Stimulated activated CD8-positive, alpha-beta memory T cell treated with anti-CD3 and anti-CD28 coated beads, Interleukin-15, amount 100 ng/mL, for 48 hours (primary cell): ENCODE measurements around the gene FAM20B.

ENCODE experiments used
- DNase-seq, 2 donors: peaks; one replicate each; pipeline ENCODE4 v3.0.0-alpha.2; 2020; ENCODE audit warnings: low read depth in 2 of 2

Gene FAM20B

DNA sequence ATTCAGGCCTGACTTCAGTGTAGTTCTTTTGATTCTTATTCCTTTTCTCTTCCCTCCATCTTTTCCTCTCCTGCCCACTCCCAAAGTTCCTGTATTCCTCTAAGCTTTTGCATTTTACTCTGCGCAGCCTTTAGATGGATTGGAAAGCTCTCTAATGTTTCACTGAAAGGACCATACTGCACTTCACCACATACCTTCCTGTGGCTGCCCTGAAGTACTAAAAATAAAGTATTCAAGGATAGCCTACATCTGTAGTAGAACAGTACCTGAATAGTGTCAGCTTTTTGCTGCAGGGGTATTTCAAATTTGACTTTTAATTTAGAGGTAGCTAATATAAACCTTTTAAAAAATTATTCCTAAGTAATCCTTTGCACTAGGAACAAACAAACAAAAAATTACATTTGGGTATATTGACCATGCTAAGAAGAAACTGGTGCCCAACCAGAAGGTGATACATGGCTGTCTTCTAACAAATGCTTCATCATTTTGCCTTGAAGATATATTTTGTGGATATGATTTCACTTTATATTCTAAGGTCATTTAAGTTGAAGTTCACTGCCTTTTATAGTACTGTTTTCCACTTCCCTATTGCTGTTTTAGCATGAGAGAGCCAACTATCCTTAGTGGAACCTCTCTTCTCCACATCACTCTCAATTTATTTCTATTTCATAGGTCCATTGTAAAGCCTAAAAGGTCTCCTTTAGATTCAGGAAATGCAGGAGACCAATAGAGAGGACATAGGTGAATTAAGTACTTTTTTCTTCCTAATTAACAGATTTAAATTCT is 22.8 kb downstream of the FAM20B start:
- DNase-seq = no peak

DNA sequence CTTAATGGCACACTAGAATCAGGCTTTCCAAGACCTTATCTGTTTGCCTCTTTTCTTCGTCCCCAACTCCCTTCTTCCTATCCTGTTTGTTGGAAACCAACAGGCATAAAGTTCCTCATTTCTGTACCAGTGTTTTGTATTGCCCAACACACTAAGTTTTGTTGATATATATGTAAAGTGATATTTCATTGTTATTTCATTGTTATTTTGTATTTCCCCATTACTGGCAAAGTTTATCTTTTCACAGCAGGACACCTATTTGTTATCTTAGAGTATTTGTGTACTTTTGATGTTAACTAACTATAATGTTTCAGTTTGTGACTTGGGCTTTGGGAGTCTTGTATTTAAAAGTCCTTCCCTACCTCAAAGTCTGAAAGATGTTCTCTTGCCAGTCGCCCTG is 27.1 kb downstream of the FAM20B start:
- no peak for DNase-seq

GRCh38 chr1:179053486-179053885 is 27.8 kb downstream of the FAM20B start:
- DNase-seq = no peak

DNA sequence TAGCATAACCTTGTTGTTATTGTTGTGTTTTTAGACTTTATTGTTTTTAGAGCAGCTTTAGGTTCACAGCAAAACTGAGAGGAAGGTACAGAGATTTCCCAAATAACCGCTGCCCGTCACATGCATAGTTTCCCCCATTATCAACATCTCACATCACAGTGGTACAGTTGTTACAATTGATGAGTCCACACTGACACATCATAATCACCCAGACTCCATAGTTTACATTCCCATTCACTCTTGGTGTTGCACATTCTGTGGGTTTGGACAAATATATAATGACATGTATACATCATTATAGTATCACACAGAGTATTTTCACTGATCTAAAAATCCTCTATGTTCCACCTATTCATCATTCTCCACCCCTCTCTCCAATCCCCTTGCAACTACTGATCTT is 30.2 kb downstream of the FAM20B start:
- DNase-seq = no peak

GRCh38 chr1:179058487-179059483 is 33.1 kb downstream of the FAM20B start:
- no peak for DNase-seq

GRCh38 chr1:179061360-179062282 is 35.9 kb downstream of the FAM20B start:
- no peak for DNase-seq

DNA sequence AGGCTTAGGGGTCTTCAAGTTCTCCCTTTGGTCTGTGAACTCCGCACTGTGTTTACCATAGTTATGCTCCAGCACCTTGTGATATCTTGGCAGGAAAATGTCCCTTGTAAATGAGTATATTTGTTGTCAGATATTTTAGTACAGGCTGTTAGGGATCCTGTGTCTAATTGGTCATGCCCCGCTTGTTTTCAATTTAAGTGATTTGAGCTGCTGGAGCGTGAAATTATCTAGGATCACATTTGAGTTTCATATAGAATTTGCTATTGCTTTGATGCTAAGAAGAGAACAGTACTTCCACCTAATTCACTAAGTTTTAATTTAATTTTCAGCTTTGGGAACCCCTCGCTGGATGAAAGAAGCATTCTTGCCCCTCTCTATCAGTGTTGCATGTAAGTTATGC is 40.8 kb downstream of the FAM20B start:
- DNase-seq = no peak

- DNase-seq = no peak
These were observed 51.7 kb downstream of the FAM20B start for GRCh38 chr1:179077396-179077795.

- DNase-seq = peak in 1 of 2 donors; percentile 22
These were observed 53.5 kb downstream of the FAM20B start for GRCh38 chr1:179079113-179079761.

DNA sequence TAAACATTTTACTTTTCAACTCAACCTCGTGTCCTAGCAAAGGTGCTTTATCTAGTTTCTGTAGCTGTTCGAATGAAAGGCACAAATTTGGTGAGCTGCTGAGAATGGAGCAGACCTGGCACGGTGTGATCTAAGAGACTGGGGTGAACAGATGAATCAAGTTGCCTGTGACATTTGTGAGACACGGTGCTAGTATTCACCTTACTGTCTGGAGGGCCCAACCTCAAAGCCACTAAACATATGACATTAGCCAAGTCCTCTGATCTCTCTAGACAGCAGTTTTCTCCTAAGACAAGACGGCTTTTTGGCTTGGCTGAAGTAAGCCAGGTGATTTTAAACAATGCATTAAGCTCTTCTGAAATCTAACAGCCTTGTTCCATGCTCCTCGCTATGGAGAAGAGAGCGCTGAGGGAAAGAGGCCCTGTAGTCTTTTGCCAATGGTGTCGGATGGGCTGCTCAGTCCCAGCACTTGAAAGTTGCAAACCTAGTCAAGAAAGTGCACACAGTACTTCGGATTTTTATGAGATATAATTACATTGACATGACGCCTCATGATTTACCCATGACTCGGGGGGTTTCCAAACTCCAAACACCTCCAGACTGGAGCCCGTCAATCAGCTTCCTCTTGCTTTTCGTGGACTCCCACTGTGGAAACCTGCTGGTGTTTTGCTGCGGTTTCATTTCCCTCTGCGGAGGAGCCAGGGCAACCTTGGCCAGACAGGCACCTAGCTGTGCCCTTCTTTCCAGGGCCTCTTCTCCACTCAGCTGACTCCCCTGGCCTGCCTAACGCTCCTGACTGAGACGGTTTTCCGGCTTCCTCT is 55.4 kb downstream of the FAM20B start:
- DNase-seq = no peak

DNA sequence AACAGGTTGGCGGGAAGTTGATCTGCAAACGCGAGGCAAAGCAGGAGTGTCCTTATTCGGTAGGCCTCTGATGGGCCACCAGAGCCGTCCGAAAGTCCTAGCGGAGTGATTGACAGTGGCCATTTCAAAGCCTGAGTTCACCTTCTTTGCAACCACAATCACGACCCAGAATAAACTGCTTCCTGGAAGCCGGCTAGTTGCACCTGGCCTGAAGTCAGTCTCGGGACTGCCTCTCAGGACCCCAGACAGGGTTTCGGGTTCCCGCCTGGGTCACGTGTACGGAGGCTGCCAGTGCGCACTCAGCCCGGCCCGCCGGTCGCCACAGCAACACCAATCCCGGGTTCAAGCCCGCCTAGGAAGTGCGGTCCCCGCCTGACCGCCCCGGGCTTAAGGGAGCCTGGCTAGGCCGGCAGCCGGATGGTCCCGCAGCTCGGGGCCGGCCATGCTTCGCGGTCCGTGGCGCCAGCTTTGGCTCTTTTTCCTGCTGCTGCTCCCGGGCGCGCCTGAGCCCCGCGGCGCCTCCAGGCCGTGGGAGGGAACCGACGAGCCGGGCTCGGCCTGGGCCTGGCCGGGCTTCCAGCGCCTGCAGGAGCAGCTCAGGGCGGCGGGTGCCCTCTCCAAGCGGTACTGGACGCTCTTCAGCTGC is 56.1 kb downstream of the FAM20B start, which contains the start of gene TOR3A:
TSS of gene TOR3A (plus strand) at position 384 of the 646 bp plus-strand sequence. CDS start at position 443, 59 bp downstream.
- DNase-seq = peak; percentile 79 to 83

DNA sequence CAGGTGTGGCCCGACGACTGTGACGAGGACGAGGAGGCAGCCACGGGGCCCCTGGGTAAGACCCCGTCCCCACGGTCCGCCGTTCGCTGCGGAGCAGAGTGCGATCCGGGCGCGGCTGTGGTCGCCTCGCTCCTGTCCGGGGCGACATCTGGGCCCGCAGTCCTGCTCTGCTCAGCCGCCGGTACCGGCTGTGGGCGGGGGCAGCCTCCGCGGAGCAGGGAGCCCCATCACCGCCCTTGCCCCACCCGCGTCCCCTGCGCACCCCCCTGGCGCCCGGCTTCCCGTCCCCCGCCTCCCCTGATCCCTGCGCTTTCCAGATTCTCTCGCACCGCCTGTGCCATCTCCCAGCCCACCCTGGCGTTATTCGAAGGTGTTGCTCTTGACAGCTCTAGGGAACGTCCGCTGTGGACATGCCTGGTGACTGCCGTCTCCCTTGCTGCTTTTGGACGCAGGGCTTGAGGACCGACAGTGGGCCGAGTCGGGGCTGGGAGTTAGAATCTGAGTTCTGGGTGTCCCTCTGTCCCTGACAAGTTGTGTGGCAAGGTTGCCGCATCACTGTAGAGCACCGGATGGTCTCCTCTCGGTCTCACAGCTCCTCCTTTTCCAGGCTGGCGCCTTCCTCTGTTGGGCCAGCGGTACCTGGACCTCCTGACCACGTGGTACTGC is 56.8 kb downstream of the FAM20B start:
- peak; percentile 3 to 9 for DNase-seq

GRCh38 chr1:179082999-179083335 is 57.3 kb downstream of the FAM20B start:
- no peak for DNase-seq

GRCh38 chr1:179083533-179083932 is 57.8 kb downstream of the FAM20B start:
- no peak for DNase-seq

DNA sequence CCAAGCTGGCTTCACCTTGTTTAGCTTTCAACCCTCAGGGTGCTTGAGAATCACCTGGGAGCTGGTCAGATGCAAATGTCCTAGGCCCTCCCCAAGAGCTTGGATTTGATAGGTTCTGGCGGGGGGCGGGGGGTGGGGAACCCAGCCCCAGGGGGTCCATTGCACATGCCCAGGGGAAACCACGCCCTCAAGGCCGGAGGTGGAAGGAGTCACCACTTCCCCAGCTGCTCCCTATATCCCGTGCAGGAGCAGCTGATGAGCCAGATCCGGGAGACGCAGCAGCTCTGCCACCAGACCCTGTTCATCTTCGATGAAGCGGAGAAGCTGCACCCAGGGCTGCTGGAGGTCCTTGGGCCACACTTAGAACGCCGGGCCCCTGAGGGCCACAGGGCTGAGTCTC is 62.0 kb downstream of the FAM20B start:
- no peak for DNase-seq

DNA sequence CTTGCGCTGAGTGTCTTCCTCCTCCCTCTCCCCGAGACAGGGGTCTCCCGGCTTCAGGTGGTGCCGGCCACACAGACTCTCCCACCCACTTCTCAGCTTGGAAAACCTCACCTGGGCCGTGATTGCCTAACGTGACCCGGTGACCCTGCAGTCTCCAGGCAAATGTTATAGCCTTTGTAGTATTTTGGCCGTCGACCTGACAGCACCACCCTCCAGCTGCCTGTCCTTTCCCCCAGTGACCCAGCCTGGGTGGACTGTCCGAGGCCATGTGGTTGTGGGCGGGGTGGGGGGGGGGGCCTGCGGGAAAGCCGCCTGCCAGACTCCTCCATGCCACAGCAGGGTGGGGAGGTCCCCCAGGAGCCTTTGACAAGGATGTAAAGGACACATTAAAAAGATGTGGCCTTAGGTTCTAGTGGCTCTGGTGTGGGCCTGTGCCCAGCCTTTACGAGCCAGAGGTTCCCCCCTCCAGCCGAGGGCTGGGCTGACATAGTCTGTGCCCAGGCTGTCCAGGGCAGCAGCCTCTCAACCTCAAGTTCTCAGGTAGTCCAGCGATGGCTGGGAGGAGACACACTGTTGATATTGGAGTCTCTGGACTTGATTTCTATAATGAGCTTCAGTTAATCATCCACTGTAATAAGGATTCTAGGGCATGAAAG is 64.3 kb downstream of the FAM20B start:
- no peak for DNase-seq

GRCh38 chr1:179090522-179090921 is 64.8 kb downstream of the FAM20B start:
- DNase-seq = no peak

DNA sequence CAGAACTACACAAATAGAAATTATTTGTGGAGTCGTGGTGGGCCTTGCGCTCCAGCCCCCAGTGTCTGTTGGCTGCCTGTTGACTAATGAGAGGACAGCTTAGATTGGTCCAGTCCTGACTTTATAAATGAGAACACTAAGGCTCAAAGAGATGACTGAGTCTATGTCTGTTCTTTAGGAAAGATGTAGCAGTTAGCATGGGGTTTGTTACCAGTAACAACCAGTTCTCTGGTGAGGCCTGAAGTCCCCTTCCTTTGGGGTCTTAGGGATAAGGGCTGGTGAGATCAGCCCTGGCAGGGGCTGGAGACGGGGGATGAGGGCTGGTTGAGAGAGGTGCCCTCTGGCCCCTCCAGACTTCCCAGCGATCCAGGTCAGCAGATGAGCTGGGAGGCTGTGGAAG is 65.2 kb downstream of the FAM20B start:
- no peak for DNase-seq
